Fibroblast of lung (primary cell): Measurements from ENCODE around the gene DNAH9. TPM values are rescaled to one million over a fixed set of nuclear protein-coding genes. Genes with fewer than 3 reads are reported as not detected.

Source experiments
- DNase-seq, 2 donors: peaks; one replicate each; pipeline versions ENCODE4 v3.0.0 to v3.0.0-alpha.2; 2010; ENCODE audit warnings: low read depth in 2 of 2
- H2AFZ ChIP-seq: 2 replicates; pipeline ENCODE4 v1.5.1; 2012; ENCODE audit warnings: low read length, control low read depth, inconsistent platforms
- H3K27ac ChIP-seq: 2 replicates; pipeline ENCODE4 v1.5.1; 2011; ENCODE audit warnings: low read length, control low read depth; ENCODE audit not compliant: insufficient read depth
- H3K27me3 ChIP-seq: 2 replicates; pipeline ENCODE4 v1.5.1; 2011; ENCODE audit warnings: mild to moderate bottlenecking, low read length; ENCODE audit not compliant: control insufficient read depth, insufficient read depth
- H3K36me3 ChIP-seq: 2 replicates; pipeline ENCODE4 v1.5.1; 2011; ENCODE audit warnings: low read length; ENCODE audit not compliant: control insufficient read depth, insufficient read depth
- H3K4me1 ChIP-seq: 2 replicates; pipeline ENCODE4 v1.5.1; 2011; ENCODE audit warnings: low read length; ENCODE audit not compliant: control insufficient read depth, insufficient read depth; ENCODE audit errors: extremely low read depth
- H3K4me2 ChIP-seq: 2 replicates; pipeline ENCODE4 v1.5.1; 2011; ENCODE audit warnings: low read length, control low read depth; ENCODE audit not compliant: insufficient read depth; ENCODE audit errors: extremely low read depth
- H3K4me3 ChIP-seq, 4 experiments: fragments of 200-600 bp in 1 of 4; sonication (generic) in 1 of 4; replicated peaks in 1 of 4; 2 replicates each; pipeline ENCODE4 v1.5.1; 2011 to 2016; ENCODE audit warnings: low read length in 4 of 4, low read depth in 3 of 4, mild to moderate bottlenecking in 3 of 4, control low read depth in 2 of 4, inconsistent platforms in 1 of 4, mixed read lengths in 1 of 4; ENCODE audit not compliant: insufficient read depth in 1 of 4; ENCODE audit errors: control extremely low read depth in 1 of 4
- H3K79me2 ChIP-seq: 2 replicates; pipeline ENCODE4 v1.5.1; 2012; ENCODE audit warnings: mild to moderate bottlenecking, low read length, inconsistent platforms; ENCODE audit not compliant: control insufficient read depth, insufficient read depth
- H3K9ac ChIP-seq: 2 replicates; pipeline ENCODE4 v1.5.1; 2011; ENCODE audit warnings: mild to moderate bottlenecking, low read length, control low read depth; ENCODE audit not compliant: insufficient read depth
- H3K9me3 ChIP-seq: 2 replicates; pipeline ENCODE4 v1.5.1; 2012; ENCODE audit warnings: low read depth, low read length; ENCODE audit not compliant: control insufficient read depth, insufficient read depth
- H4K20me1 ChIP-seq: 2 replicates; pipeline ENCODE4 v1.5.1; 2011; ENCODE audit warnings: low read length; ENCODE audit not compliant: control insufficient read depth, insufficient read depth; ENCODE audit errors: extremely low read depth
- CTCF ChIP-seq, 2 donors: IDR thresholded peaks in 1 of 2; conservative IDR thresholded peaks in 1 of 2; 1 replicate in 1 of 2; 2 replicates in 1 of 2; pipeline ENCODE4 v1.5.1; 2011 to 2012; ENCODE audit warnings: low read length in 2 of 2, control low read depth in 1 of 2, inconsistent platforms in 1 of 2, low read depth in 1 of 2, mild to moderate bottlenecking in 1 of 2
- EZH2 ChIP-seq: IDR thresholded peaks from 2 replicates; pipeline ENCODE4 v1.5.1; 2012; ENCODE audit warnings: low read length, control low read depth, mild to moderate bottlenecking; ENCODE audit errors: missing control alignments
- polyA plus RNA-seq, 2 donors: library from polyadenylated mRNA; depleted of rRNA in 1 of 2; stranded (reverse) in 1 of 2; unstranded in 1 of 2; fragments of >200 nt; gene quantifications; 2 replicates each; pipeline ENCODE4 v1.2.1, GENCODE V29; 2011 to 2012; ENCODE audit warnings: missing spikeins in 1 of 2
- total RNA-seq: library from RNA; depleted of rRNA; stranded (reverse); fragments of >200 nt; gene quantifications from 2 replicates; pipeline ENCODE4 v1.2.1, GENCODE V29; 2014

The DNAH9 gene
- total and polyA plus RNA-seq, 2 donors (not counting 1 experiment from before 2014, with no cell fraction given) = not detected

GRCh38 chr17:11638700-11639265, 40.5 kb downstream of the DNAH9 start:
- Histone ChIP-seq H3K36me3 (no peaks in the 10 kb centered on the region), H3K79me2 (no peaks in the 10 kb centered on the region), H3K9me3 (no peaks in the 10 kb centered on the region), H3K9ac (no peak overlapping the region), H3K4me1 (no peaks in the 10 kb centered on the region), H2AFZ (no peak overlapping the region), H3K27ac (no peak overlapping the region), H3K27me3 (no peaks in the 10 kb centered on the region), H3K4me2 (no peak overlapping the region), H4K20me1 (no peaks in the 10 kb centered on the region), H3K4me3 (no peak overlapping the region)
- no peak for TF ChIP-seq CTCF (conservative IDR thresholded peaks at IDR 0.05 in 1 of 2, IDR thresholded peaks at IDR 0.05 in 1 of 2; ENCODE audit: low read depth in 1 of 2, low read length in 2 of 2)
- no peak for TF ChIP-seq EZH2
- DNase-seq = no peak

GRCh38 chr17:11639736-11640462, 41.6 kb downstream of the DNAH9 start:
- Histone ChIP-seq H3K9me3 (no peaks in the 10 kb centered on the region), H3K4me3 (no peak overlapping the region), H3K36me3 (no peaks in the 10 kb centered on the region), H3K4me2 (no peak overlapping the region), H3K4me1 (no peaks in the 10 kb centered on the region), H3K27me3 (no peaks in the 10 kb centered on the region), H2AFZ (no peak overlapping the region), H3K9ac (no peak overlapping the region), H3K27ac (no peak overlapping the region), H3K79me2 (no peaks in the 10 kb centered on the region), H4K20me1 (no peaks in the 10 kb centered on the region)
- DNase-seq = no peak
- TF ChIP-seq CTCF (conservative IDR thresholded peaks at IDR 0.05 in 1 of 2, IDR thresholded peaks at IDR 0.05 in 1 of 2; ENCODE audit: low read depth in 1 of 2, low read length in 2 of 2) = no peak
- no peak for TF ChIP-seq EZH2

DNA sequence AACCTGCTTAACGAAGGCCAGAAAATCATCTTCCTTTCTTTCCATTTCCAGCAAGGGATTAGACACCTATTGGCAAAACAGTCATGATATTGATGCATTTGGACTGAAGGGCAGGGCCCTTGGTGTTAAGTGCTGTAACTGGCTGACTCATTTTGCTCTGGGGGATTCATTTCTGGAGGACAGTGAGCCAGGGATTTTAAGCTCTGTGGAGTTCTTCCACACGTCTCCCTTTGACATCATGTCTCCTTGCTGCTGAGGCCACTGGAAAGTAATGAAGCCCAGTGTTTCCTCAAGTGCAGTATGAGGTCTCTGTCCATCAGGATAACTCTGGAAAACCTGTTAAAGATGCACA, 42.2 kb downstream of the DNAH9 start:
- Histone ChIP-seq H3K27me3 (no peaks in the 10 kb centered on the region), H4K20me1 (no peaks in the 10 kb centered on the region), H3K4me1 (no peaks in the 10 kb centered on the region), H3K9ac (no peak overlapping the region), H2AFZ (no peak overlapping the region), H3K27ac (no peak overlapping the region), H3K4me3 (no peak overlapping the region), H3K9me3 (no peaks in the 10 kb centered on the region), H3K36me3 (no peaks in the 10 kb centered on the region), H3K79me2 (no peaks in the 10 kb centered on the region), H3K4me2 (no peak overlapping the region)
- TF ChIP-seq CTCF (conservative IDR thresholded peaks at IDR 0.05 in 1 of 2, IDR thresholded peaks at IDR 0.05 in 1 of 2; ENCODE audit: low read depth in 1 of 2, low read length in 2 of 2) (no peak), EZH2 (no peak)
- DNase-seq = no peak
